SK-N-MC (cell line): ENCODE results near the gene FBXO10.
"Not testable (repeated sequence)": the region's sequence is repeated elsewhere in the genome, so short reads cannot be mapped to it uniquely, and the experiment has no call there.

Source experiments
- EZH2 ChIP-seq: fragments of 200-600 bp; sonication (generic); IDR thresholded peaks from one replicate; pipeline ENCODE4 v1.6.1; 2017; ENCODE audit warnings: antibody characterized with exemption
- FOXP2 ChIP-seq: optimal IDR thresholded peaks from 2 replicates; pipeline ENCODE3; 2011; ENCODE audit warnings: mild to moderate bottlenecking, moderate library complexity; ENCODE audit not compliant: insufficient read depth; ENCODE audit errors: extremely low read length, control extremely low read depth
- POLR2AphosphoS5 ChIP-seq: IDR thresholded peaks from 2 replicates; pipeline ENCODE4 v1.6.1; 2012; ENCODE audit warnings: mild to moderate bottlenecking, low read depth, low read length, borderline replicate concordance

DNA sequence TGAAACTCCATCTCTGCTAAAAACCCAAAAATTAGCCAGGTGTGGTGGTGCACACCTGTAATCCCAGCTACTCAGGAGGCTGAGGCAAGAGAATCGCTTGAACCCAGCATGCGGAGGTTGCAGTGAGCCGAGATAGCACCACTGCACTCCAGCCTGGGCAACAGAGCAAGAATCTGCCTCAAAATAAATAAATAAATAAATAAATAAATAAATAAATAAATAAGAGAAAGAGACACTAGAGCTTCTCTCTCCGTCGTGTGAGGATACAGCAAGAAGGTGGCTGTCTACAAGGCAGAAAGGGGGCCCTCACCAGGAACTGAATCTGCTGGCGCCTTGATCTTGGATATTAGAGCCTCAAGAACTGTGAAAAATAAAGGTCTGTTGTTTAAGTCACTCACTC lies 102.2 kb downstream of the FBXO10 start:
- not testable (repeated sequence) for TF ChIP-seq POLR2AphosphoS5, EZH2, FOXP2
